HEK293 (cell line): ENCODE results near the gene UBQLN2.
A peak's percentile ranks its signal among the peaks of the same experiment; 100 is the strongest.

Source experiments
- CTCF ChIA-PET: fragments of 350-600 bp; formaldehyde crosslinking; extraction: SDS; loops from one replicate; lab custom pipeline; 2021; ENCODE audit warnings: antibody characterized with exemption; lab: Yijun Ruan, JAX
- POLR2A ChIA-PET: fragments of 300-600 bp; formaldehyde crosslinking; extraction: SDS; loops from one replicate; lab custom pipeline; 2020; ENCODE audit warnings: antibody characterized with exemption, inconsistent platforms; lab: Yijun Ruan, JAX
- H3K27ac ChIP-seq: fragments of 200-500 bp; sonication (Bioruptor generic); 2 replicates; pipeline ENCODE4 v1.5.1; 2014; ENCODE audit warnings: low read depth, low read length, control low read depth, inconsistent platforms; ENCODE audit errors: extremely low read depth
- H3K36me3 ChIP-seq, 2 experiments: fragments of 200-500 bp in 1 of 2; sonication (Bioruptor generic) in 1 of 2; 1 replicate in 1 of 2; 2 replicates in 1 of 2; pipeline ENCODE4 v1.5.1; 2014 to 2017; ENCODE audit warnings: inconsistent platforms in 2 of 2, low read length in 2 of 2; ENCODE audit not compliant: control insufficient read depth in 2 of 2, insufficient read depth in 1 of 2
- H3K4me1 ChIP-seq: fragments of 200-500 bp; sonication (Bioruptor generic); 2 replicates; pipeline ENCODE4 v1.5.1; 2014; ENCODE audit warnings: mild to moderate bottlenecking, low read length, inconsistent platforms; ENCODE audit not compliant: control insufficient read depth, insufficient read depth
- H3K4me3 ChIP-seq: 2 replicates; pipeline ENCODE4 v1.5.1; 2011; ENCODE audit warnings: low read depth, mild to moderate bottlenecking, control low read depth, low read length, moderate library complexity
- H3K9me3 ChIP-seq: fragments of 200-500 bp; sonication (Bioruptor generic); 2 replicates; pipeline ENCODE4 v1.5.1; 2014; ENCODE audit warnings: low read depth, low read length, inconsistent platforms; ENCODE audit not compliant: control insufficient read depth, insufficient read depth
- BCL6B ChIP-seq: fragments of 450-650 bp; formaldehyde crosslinking; IDR thresholded peaks from 2 replicates; pipeline ENCODE4 v1.5.1; 2017; ENCODE audit warnings: missing biosample characterization, missing genetic modification characterization
- EGR2 ChIP-seq: fragments of 450-650 bp; formaldehyde crosslinking; IDR thresholded peaks from 2 replicates; pipeline ENCODE4 v1.5.1; 2016; ENCODE audit warnings: low read depth, missing biosample characterization, missing genetic modification characterization
- MYNN ChIP-seq: fragments of 450-650 bp; formaldehyde crosslinking; IDR thresholded peaks from 2 replicates; pipeline ENCODE4 v1.5.1; 2016; ENCODE audit warnings: missing biosample characterization, missing genetic modification characterization, borderline replicate concordance
- PRDM4 ChIP-seq: fragments of 450-650 bp; formaldehyde crosslinking; IDR thresholded peaks from 2 replicates; pipeline ENCODE4 v1.5.1; 2017; ENCODE audit warnings: missing biosample characterization, missing genetic modification characterization
- TCF7L2 ChIP-seq: IDR thresholded peaks from 2 replicates; pipeline ENCODE4 v1.6.1; 2011; ENCODE audit warnings: low read depth, mild to moderate bottlenecking, inconsistent platforms, low read length, moderate library complexity, borderline replicate concordance
- TRIM28 ChIP-seq: IDR thresholded peaks from 2 replicates; pipeline ENCODE4 v1.6.1; 2011; ENCODE audit warnings: low read length, control low read depth, borderline replicate concordance
- ZBTB10 ChIP-seq: fragments of 450-650 bp; formaldehyde crosslinking; IDR thresholded peaks from 2 replicates; pipeline ENCODE4 v1.5.1; 2016; ENCODE audit warnings: missing biosample characterization, missing genetic modification characterization
- ZNF148 ChIP-seq: fragments of 450-650 bp; formaldehyde crosslinking; IDR thresholded peaks from 2 replicates; pipeline ENCODE4 v1.5.0; 2017; ENCODE audit warnings: missing biosample characterization, missing genetic modification characterization, borderline replicate concordance
- ZNF19 ChIP-seq: fragments of 450-650 bp; formaldehyde crosslinking; IDR thresholded peaks from 2 replicates; pipeline ENCODE4; 2016; ENCODE audit warnings: missing biosample characterization, missing genetic modification characterization, low read depth
- ZNF211 ChIP-seq: fragments of 450-650 bp; formaldehyde crosslinking; IDR thresholded peaks from 2 replicates; pipeline ENCODE4 v1.5.1; 2016; ENCODE audit warnings: low read depth, missing biosample characterization, missing genetic modification characterization
- ZNF266 ChIP-seq: fragments of 450-650 bp; formaldehyde crosslinking; IDR thresholded peaks from 2 replicates; pipeline ENCODE4 v1.5.1; 2016; ENCODE audit warnings: missing biosample characterization, missing genetic modification characterization, low read depth
- ZNF311 ChIP-seq: fragments of 450-650 bp; formaldehyde crosslinking; IDR thresholded peaks from 2 replicates; pipeline ENCODE4 v1.5.1; 2017; ENCODE audit warnings: missing biosample characterization, missing genetic modification characterization, borderline replicate concordance
- ZNF324 ChIP-seq: fragments of 450-650 bp; formaldehyde crosslinking; IDR thresholded peaks from 2 replicates; pipeline ENCODE4 v1.5.1; 2016; ENCODE audit warnings: missing biosample characterization, missing genetic modification characterization
- ZNF501 ChIP-seq: fragments of 450-650 bp; formaldehyde crosslinking; IDR thresholded peaks from 2 replicates; pipeline ENCODE4 v1.5.1; 2016; ENCODE audit warnings: missing biosample characterization, missing genetic modification characterization
- ZNF518A ChIP-seq: fragments of 450-650 bp; formaldehyde crosslinking; conservative IDR thresholded peaks from 2 replicates; pipeline ENCODE4 v1.5.1; 2016; ENCODE audit warnings: low read depth, missing biosample characterization, missing genetic modification characterization
- ZNF561 ChIP-seq: fragments of 450-650 bp; IDR thresholded peaks from 2 replicates; pipeline ENCODE4 v1.5.1; 2018; ENCODE audit warnings: missing biosample characterization, missing genetic modification characterization, borderline replicate concordance
- ZNF580 ChIP-seq: fragments of 450-650 bp; formaldehyde crosslinking; IDR thresholded peaks from 2 replicates; pipeline ENCODE4 v1.5.1; 2016; ENCODE audit warnings: missing biosample characterization, missing genetic modification characterization
- ZNF600 ChIP-seq: fragments of 450-650 bp; formaldehyde crosslinking; IDR thresholded peaks from 2 replicates; pipeline ENCODE4 v1.5.1; 2016; ENCODE audit warnings: missing biosample characterization, missing genetic modification characterization
- ZNF624 ChIP-seq: fragments of 450-650 bp; formaldehyde crosslinking; IDR thresholded peaks from 2 replicates; pipeline ENCODE4 v1.5.1; 2017; ENCODE audit warnings: missing biosample characterization, missing genetic modification characterization
- ZNF654 ChIP-seq: fragments of 450-650 bp; formaldehyde crosslinking; IDR thresholded peaks from 2 replicates; pipeline ENCODE4 v1.5.1; 2016; ENCODE audit warnings: low read depth, missing biosample characterization, missing genetic modification characterization
- ZNF704 ChIP-seq: fragments of 450-650 bp; formaldehyde crosslinking; IDR thresholded peaks from 2 replicates; pipeline ENCODE4 v1.5.1; 2016; ENCODE audit warnings: missing biosample characterization, missing genetic modification characterization
- ZNF768 ChIP-seq: fragments of 450-650 bp; formaldehyde crosslinking; IDR thresholded peaks from 2 replicates; pipeline ENCODE4 v1.5.1; 2018; ENCODE audit warnings: missing biosample characterization, mild to moderate bottlenecking, missing genetic modification characterization

UBQLN2 gene

GRCh38 chrX:56557376-56557929, 6.0 kb upstream of the UBQLN2 start:
- POLR2A ChIA-PET, result no interaction called here
- no peaks in the 10 kb centered on the region for H3K36me3 ChIP-seq
- no peaks in the 10 kb centered on the region for H3K9me3 ChIP-seq
- no peak overlapping the region for H3K27ac ChIP-seq
- CTCF ChIA-PET, result no interaction called here
- H3K4me1 ChIP-seq, result no peaks in the 10 kb centered on the region
- H3K4me3 ChIP-seq, result no peak overlapping the region
- TF ChIP-seq ZNF324 (no peak), TCF7L2 (no peak), ZNF311 (no peak), ZNF561 (tag by site-specific recombination) (no peak), ZNF704 (tag by site-specific recombination) (no peak), TRIM28 (no peak), PRDM4 (no peak), ZNF266 (tag by site-specific recombination) (0 out of 2 replicates have a peak, but pooled peaks have one; percentile 10), ZNF768 (tag by site-specific recombination) (no peak), ZNF518A (peak; percentile 76), MYNN (tag by site-specific recombination) (no peak), BCL6B (tag by site-specific recombination) (no peak), ZNF501 (tag by site-specific recombination) (no peak), ZNF580 (tag by site-specific recombination) (0 out of 2 replicates have a peak, but pooled peaks have one; percentile 30), ZNF624 (no peak), ZNF19 (no peak), ZNF654 (tag by site-specific recombination) (peak; percentile 18; the same call in 1 of the 2 replicates), EGR2 (tag by site-specific recombination) (no peak), ZNF600 (tag by site-specific recombination) (no peak), ZNF148 (tag by site-specific recombination) (no peak), ZNF211 (no peak), ZBTB10 (no peak)
